ENCODE data around the gene NIPAL1.

- TF ChIP-seq POLR2A (IDR thresholded peaks at IDR 0.05): no peak
- no peak for TF ChIP-seq CTCF (IDR thresholded peaks at IDR 0.05)
Measured at GRCh38 chr4:48038666-48039065, 22.1 kb downstream of the NIPAL1 start.
